ENCODE data around the gene RTL1.

The RTL1 gene

DNA sequence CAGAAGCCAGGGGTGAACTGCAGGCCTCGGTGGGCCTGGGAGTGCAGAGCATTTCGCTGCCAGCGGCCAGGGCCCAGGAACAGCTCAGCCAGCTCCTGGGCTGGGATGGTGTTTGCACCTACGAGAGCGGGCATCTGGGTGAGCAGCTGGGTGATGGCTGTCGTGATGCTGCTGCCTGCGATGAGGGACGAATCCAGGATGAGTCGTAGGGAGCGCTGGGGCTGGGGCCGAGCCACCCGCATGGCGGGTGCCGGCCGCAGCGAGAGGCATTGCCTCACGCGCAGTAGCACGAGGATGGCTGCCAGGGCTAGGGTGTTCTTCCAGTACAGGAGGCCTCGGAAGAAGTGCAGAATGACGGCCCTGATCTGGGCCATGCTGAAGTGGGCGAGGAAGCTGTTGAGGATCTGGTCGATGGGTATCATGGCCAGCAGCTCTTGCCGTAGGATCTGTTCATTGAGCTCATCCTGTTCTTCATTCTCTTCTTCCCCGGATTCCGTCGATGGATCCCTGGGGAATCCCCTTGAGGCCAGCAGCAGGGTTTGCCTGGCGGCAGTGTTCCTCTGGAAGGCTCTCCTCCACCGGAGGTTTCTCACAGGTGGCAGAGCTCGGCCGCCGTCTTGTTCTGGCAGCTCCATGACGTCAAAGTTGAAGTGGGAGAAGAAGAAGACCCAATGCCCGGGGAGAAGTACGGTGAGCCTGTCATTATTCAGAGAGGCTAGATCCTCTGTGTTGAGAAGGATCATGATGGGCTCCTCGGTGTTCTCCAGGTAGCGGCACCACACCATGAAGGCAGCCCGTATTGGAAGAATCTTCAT lies 22.1 kb downstream of the RTL1 start:
- no peak for DNase-seq

DNA sequence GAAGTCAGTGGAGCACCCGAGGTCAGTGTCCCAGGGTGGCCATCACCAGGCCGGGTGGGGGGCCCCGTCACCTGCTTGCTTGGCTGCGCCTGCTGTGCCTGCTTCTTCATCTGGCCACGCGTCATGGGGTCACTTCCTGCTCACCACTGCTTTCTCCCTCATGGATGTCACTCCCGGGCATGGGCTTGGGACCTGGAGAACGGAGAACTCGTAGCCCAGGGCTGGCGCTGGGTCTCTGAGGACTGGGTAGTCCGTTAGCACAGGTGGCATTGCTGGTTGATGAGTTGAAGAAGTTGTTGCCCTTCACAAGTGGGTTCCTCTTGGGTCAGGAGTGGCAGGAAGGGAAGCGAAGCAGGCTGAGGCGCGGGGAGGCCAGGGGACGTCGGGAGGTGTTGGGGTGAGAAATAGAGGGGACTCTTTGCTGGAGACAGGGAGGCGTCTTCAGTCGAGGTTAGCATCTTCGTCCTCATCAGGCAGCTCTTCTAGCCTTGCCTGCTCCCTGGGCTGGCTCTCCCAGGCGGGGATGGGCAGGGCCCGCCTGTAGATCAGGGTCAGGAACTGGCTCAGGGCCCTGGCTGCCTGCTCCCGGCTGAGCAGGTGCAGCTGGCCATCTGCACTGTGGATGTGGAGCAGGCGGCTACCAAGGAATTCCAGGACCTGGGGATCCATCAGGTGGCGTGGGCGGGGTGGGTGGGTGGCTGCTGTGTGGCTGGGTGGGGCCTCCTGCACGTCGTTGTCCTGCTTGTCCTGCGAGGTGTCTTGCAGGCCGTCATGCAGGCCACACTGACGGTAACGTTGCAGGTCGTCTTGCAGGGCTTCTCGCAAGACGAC lies 23.0 kb downstream of the RTL1 start:
- no peak for DNase-seq

DNA sequence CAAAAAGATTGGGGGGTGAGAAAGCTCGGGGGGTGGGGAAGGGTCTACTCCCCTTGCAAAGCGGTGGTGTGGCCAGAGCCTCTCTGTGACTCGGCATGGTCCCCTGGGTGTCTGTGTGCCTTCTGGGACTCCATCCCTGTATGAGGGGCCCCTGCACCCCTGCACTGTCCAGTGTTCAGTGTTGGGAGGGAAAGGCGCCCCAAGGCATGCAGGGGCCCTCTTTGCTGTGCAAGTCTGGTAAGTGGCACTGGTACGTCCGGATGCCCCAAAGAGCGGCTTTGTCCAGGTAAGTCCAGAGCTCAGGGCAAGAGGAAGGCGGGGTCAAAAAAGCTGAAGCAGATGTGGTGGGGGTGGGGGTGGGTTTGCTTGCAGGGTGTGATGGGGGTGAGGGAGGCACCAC lies 23.7 kb downstream of the RTL1 start:
- DNase-seq: no peak

DNA sequence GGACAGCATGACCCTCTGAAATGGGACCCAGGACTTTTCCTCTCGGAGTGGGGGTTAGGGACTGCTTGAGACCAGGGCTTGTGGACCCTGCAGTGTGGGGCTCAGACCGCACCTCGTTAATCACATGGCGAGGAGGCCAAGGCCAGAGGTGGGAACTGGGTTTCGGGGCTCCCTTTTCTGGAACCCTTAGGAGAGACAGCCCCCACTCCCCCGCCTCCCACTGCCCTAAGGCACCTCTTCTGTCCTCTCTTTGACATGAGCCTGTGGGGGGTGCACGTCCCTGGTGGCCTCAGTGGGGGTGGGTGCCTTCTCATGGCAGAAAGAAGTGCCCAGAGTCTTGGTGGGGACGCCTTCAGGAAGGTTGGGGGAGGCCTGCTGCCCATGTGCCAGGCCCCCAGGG lies 24.3 kb downstream of the RTL1 start:
- DNase-seq: no peak

DNA sequence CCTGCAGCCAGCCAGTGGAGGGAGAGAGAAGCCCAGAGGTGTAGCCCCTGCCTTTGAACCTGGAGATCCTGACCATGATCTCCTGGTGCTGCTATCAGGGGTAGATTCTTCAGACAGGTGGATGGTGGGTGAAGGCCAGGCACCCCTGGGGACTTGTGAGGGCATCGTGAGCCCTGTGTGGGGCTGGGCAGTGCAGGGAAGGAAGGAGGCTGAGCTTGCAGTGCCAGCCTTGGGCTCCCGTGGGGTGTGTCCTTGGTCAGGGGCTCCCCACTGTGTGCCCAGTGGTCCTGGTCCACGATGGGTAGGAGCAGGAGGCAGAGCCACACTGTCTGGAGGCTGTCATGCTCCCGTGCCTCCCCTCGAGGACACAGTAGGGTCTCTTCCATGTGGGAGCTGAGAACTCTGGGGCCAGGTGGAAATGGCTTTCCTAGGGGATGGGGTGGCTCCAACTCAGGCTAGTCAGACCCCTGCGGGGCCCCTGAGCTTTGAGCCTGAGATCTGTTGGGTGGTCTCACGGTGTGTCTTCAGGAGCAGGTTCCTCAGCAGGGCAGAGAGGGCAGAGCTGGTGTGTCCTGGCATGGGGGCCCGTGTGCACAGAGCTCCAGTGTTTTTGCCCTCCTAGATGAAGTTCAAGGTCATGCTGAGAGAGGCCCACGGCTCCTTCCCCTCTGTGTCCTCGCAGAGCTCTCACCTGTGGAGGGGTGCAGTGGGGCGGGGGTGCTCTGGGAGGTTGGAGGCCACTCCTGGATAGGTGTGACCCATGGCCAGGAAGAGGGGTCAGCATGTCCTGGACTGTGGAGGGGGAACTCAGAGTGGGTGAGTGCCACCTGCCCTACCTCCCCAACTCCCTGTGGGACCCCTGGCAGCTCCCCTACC lies 25.0 kb downstream of the RTL1 start:
- no peak for DNase-seq

DNA sequence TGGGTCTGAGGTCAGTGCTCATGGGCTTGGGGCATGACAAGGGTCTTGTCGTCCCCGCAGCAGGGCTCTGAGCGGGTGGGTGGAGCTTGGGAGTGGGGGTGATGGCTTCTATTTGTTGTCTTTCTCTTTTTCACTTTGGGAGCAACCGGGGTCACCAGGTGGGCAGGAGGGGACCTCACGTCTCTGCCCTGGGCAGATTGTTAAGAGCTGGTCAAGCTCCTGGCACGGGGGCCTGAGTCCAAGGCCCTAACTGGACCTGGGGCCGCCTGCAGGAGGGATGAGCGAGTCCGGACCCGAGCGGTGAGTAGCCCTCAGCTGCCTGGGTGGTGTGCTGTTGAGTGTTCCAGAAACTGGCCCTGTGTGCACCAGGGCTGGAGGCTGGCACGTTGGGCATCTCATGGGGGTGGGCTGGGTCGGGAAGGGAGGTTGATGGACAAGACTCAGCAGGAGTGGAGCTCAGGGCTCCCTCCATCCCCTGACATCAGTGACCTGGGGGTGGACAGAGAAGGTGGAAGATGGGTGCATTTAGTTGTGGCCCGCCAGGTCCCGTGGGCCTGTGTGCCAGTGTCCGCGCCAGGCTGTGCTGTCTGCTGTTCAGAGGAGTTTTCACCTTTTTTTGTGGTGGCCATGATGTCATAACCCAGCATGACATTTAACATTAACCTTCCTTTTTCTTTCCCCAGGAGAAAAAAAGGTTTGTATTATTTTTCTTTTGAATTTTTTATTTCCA lies 27.5 kb downstream of the RTL1 start:
- no peak for DNase-seq

DNA sequence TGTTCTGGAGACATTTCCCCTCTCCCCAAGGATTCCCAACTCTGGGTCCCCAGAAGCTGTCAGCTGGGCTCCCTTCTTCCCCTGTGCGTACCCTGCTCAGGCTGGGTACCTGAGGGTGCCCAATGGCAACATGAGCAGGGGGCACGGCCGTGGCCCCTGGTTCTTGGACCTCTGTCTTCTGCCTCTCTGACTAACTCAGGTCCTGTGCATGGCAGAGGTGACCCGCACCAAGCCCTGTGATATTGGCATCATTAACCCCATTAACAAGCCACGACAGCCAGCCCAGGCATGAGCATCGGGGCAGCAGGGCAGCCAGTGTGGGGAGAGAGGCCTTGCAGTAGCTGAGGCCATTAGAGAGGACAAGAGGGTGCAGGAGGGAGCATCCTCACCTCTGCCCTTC lies 28.4 kb downstream of the RTL1 start:
- DNase-seq: no peak

DNA sequence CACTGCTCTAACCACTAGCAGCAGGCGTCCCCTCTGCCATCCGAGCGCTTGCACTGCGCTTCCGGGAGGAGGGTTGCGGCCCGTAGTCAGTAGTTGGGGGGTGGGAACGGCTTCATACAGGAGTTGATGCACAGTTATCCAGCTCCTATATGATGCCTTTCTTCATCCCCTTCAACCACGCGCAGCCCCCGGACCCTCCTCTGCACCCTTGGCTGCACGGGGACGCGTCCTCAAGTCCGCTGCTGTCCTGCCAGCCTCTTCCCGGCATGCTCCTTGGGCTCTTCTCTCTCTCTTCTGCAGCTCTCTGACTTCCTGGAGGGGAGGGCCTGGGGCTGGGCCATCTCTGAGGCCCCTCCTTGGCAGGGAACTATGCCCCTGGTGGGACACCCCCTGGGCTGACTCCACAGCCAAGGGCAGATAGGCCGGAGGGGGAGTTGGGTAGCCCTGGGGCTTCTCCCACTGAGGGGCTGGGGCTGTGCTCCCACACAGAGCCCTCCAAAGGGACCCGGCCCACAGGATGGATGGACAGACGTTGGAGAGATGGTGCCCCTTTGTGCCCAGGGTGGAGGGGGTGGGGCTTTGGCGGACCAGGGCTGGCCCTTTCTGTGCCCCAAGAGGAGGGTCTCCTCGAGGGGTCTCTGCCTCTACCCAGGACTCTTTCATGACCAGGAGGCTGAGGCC lies 29.0 kb downstream of the RTL1 start:
- DNase-seq: no peak

DNA sequence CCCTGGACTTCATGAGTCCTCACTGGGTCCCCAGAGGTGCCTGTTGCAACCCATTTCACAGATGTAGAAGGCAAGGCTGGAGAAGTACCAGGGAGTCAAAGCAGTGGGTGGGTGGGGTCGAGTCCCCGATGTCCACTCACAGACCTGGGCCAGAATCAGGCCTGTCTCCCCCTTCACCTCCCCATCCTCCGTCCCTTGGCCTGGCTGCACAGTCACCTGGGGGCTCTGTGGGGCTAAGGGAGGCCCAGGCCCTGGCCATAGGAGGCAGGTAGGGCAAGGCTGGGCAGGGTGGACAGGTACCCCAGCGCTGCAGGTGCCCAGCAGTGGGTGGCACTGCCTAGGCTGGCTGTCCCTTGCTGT lies 29.5 kb downstream of the RTL1 start:
- no peak for DNase-seq

DNA sequence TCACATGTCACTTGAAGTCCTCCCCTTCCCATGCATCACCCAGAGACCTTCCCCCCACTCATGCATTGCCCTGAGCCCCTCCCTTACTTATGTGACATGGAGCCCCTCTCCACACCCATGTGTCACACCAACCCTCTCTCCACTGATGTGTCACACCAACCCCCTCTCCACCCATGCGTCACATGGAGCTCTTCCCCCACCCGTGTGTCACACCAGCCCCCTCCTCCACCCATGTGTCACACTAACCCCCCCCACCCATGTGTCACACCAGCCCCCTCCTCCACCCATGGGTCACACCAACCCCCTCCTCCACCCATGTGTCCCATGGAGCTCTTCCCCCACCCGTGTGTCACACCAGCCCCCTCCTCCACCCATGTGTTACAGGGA lies 30.4 kb downstream of the RTL1 start:
- no peak for DNase-seq

DNA sequence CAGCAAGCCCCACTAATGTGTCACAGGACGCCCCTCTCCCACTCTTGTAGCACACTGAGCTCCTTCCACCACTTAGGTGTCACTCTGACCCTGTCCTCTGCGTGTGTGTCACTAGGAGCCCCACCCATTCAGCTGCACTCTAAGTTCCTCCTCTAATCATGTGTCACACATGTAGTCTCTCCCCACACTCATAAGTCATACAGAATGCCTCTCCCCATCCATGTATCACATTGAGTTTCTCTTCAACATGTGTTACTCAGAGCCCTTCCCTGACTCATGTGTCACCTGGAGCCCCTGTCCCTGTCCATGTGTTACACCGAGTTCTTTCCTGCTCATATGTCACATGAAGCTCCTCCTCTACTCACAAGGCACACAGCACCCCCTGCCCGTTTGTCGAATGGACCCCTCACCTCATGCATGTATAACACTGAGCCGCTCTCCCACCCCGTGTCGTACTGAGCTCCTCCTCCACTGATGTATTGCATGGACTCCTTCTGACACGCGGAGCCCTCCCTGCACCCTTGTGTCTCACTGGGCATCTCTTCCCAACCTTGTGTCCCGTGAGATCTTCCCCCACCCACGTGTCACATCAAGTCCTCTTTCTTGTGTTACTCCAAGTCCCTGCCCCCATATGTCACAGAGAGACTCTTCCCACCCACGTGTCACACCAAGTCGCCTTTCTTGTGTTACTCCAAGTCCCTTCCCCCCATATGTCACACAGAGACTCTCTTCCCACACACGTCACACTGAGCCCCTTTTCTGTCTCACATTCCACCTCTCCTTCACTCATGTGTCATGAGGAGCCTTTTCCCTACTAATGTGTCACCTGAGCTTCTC lies 31.0 kb downstream of the RTL1 start:
- no peak for DNase-seq

DNA sequence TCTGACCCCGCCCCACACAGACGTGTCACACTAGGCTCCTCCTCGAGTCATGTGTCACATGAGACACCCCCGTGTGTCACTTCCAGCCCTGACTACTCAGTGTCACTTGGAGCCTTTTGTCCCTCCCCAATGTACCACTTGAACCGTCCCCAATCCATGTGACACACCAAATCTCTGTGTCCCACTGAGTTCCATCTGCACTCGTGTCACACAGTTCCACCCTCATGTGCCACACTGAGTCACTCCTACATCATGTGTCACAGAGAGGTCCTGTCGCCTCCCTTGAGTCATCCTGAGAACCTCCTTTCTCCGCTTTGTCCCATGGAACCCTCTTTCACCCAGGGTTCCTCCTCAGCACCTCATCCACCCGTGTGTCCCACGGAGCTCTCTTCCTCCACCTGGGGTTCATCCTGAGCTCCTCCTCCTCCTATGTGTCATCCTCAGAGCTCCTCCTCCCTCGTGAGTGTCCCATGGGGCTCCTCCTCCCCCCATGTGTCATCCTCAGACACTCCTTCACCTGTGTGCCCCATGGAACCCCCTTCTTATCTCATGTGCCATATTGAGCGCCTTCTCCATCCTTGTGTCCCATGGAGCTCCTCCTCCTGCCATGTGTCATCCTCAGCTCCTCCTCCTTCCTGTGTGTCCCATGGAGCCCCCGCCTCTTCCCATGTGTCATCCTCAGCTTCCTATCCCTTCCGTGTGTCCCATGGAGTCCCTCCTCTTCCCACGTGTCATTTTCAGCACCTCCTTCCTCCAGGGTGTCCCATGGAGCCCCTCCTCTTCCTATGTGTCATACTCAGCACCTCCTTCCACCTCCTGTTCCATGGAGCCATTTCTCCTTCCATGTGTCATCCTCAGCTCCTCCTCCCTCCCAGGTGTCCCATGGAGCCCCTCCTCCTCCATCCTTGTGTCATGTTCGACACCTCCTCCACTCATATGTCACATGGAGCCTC lies 32.0 kb downstream of the RTL1 start:
- no peak for DNase-seq

DNA sequence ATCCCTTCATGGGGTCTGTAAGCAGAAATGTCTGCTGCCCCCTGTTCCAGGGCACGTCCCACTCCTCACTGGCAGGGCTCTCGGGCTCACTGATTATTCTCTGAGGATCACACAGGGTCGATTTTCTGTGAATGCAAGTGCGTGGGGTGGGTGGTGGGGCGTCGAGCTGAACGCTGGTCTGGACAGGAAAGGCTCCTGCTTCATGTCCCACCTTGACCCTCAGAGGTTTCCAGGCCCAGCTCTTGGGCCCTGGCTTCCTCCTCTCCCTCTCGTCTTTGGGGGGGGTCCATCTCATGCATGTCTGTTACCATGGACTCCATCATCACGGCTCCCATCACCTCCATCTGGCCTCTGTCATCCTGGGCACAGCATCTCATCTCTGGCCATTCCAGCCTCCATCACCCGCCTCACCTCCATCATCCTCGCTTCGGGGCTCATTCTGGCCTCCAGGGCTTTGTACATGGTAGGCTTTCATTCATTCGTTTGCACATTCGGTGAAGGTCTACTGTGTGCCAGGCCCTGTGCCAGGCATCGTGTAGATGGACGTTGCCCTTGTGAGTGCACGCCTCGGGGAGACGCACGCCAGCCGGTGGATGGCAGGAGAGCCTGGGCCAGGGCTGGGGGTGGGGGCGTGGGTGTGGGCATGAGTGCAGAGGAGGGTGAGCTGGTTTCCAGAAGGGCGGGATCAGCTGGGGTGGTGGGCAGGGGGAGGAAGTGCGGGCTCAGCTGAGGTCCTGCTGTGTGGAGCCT lies 34.7 kb downstream of the RTL1 start:
- DNase-seq: no peak

DNA sequence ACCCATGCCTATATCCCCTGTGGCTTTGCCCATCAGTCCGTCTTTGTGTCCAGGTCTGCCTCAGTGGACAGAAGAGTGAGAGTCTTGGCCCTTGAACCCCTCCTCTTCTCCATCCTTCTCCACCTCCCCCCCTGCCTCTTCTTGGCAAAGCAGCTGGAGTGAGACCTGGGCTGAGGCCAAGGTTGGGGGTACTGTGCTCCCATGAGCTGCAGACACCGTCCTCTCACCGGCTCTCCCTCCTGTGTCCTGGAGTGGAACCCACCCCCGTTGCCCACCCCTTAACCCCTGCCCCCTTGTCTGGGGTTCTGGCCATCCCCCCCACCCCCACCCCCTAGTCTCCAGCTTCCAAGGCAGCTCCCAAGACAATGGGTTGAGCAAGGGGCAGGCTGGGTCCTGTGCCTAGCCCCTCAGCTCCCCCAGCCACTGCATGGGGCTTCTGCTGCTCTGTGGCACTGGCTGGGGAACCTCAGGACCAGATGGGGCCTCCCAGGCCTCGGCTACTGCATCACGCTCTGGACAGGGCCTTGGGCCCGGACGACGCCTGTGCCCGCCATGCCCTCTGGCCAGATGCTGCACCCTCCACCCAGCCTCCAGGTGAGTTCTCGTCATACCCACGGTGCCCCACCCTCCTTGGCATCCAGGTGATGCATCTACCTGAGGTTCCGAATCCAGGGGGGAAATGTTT lies 35.7 kb downstream of the RTL1 start:
- no peak for DNase-seq

DNA sequence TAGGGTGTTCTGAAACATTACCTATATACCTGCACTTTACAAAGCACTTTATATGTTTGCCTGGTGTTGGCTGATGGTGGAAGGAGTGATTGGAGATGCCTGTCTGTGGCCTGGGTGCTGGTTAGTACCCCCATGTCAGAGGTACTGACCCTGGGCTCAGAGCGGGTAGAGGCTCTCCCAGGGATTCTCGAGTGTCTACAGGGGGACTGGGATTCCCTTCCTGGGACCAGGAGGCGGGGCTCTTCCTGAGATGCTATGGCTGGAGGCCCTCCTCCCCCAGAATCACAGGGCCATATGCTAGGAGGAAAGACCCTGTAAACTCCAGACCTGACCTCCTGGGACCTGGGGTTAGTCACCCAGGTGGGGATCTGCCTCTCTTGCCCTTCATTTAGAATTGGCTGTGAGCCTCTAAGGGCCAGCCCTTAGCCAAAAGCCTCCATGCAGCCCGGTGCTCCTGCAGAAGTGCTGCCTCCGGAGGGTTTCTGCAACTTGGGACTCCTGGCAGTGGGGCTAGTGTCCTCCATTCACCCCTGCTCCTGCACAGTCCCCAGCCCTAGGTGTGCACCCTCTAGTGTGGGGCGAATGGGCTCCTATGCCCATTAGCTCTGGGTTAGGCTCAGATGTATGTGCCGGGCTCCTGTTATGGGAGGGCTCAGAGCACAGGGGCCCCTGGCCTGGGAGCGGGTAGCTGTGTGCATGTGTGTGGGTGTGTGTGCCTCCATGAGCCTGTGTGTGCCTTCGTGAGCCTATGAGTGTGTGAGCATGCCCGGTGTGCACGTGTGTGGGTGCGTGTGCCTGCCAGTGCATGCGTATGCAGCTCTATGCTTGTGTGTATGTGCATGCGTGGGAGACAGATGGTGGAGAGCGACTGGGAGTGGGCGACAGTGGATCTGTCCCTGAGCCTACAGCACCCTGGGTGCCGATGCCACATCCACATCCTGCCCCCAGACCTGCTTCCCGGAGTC lies 36.6 kb downstream of the RTL1 start:
- no peak for DNase-seq

DNA sequence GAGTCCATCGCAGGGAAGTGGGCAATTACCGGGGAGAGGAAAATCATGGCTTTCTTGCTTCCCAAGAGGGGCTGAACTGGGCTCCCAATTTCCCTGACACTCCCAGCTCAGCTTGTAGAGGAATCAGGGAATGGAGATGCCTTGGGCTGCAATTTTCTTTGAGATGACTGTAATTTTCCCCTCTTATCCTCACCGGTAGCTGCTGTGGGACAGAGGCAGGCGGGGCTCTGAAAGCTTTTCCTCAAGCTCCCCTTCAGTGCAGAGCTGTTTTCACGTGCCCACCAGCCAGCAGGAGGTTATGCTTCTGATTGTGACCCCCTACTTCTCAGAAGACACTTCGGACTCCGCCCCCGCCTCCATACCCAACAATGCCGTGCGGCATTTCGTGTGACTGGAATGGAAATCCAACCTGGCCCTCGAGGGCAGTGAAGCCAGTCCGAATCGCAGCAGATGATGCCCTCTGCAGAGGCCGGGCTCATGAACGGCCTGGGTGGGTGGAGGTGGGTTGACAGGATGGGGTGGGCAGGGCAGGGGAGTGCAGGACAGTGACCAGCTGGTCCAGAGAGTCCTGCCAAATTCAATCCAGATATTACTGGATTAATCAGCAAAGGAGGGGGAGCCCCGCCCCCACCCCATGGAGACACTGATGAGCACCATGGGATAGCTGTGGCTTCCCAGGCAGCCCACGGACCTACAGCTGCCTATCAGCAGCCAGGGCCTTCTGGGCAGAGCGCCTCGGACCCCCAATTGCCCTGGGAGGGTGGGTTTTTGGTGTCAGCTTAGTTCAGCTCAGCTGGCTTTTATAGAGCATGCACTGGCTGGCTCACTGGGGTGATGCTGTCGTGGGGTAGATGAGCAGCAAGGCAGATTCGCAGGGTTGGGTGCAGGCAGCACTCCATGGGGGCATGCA lies 37.6 kb downstream of the RTL1 start:
- no peak for DNase-seq

All from NCI-H1417 (cell line).